ENCODE results near the gene C1orf87. TPM values are rescaled to one million over a fixed set of nuclear protein-coding genes. Genes with fewer than 3 reads are reported as not detected.

The C1orf87 gene
- total RNA-seq, 1 donor from 2014 or later = not detected

DNA sequence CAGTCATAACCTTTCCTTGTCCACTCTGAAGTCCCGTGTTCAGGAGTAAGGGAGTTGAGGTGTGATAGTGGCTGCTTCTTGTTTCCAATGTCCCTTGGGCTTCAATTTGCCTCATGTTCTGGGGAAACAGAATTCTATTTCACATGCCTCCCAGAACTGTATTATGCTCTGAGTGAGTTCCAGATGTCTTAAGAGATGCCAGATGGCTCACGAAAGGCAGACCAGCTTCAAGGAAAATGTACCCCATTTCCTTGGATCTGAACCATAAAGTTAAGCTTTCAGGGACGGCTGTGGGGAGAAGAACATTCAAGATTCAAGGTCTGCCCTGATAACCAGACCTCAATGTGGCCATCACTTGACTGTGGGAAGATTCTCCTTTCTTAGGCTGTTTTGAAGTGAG lies 42.4 kb downstream of the C1orf87 start:
- Mint-ChIP-seq H3K4me3 (no peak overlapping the region), H3K4me1 (no peaks in the 10 kb centered on the region), H3K9me3 (no peaks in the 10 kb centered on the region), H3K27me3 (peaks cover 8% of the 10 kb centered on the region), H3K36me3 (ENCODE audit: low read depth) (no peaks in the 10 kb centered on the region), H3K27ac (no peak overlapping the region)
- TF ChIP-seq, protein P1, sequence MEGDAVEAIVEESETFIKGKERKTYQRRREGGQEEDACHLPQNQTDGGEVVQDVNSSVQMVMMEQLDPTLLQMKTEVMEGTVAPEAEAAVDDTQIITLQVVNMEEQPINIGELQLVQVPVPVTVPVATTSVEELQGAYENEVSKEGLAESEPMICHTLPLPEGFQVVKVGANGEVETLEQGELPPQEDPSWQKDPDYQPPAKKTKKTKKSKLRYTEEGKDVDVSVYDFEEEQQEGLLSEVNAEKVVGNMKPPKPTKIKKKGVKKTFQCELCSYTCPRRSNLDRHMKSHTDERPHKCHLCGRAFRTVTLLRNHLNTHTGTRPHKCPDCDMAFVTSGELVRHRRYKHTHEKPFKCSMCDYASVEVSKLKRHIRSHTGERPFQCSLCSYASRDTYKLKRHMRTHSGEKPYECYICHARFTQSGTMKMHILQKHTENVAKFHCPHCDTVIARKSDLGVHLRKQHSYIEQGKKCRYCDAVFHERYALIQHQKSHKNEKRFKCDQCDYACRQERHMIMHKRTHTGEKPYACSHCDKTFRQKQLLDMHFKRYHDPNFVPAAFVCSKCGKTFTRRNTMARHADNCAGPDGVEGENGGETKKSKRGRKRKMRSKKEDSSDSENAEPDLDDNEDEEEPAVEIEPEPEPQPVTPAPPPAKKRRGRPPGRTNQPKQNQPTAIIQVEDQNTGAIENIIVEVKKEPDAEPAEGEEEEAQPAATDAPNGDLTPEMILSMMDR (IDR thresholded peaks at IDR 0.05) = no peak
- intact Hi-C loops (cut with micrococcal nuclease) = no loop called here
- no peak for ATAC-seq (ENCODE audit: low read depth)
- no peak for DNase-seq
- ChIA-PET CTCF (no interaction called here), POLR2A (no interaction called here)

DNA sequence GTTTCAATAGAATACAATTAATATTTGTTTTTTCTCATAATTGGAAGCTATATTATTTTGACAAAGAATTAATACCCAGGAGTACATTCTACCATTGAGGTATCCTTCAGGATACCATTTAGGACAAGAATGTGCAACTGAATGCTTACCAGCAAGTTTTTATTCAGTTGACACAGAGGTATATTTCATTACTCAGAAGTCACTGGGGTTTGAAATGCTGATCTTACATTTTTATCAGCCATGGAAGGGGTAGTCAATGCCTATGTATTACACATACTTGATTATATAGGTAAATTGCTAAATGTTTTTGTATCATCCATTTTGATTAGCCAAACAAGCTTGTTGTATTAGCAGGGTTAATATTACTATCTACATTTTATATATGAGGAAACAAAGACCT lies 48.0 kb downstream of the C1orf87 start:
- intact Hi-C loops (cut with micrococcal nuclease) = no loop called here
- H3K9me3 Mint-ChIP-seq = no peaks in the 10 kb centered on the region
- TF ChIP-seq, protein P1 (IDR thresholded peaks at IDR 0.05) = no peak
- peaks cover 10% of the 10 kb centered on the region for H3K27me3 Mint-ChIP-seq
- no peaks in the 10 kb centered on the region for H3K36me3 Mint-ChIP-seq (ENCODE audit: low read depth)
- ATAC-seq (ENCODE audit: low read depth) = no peak
- no peak overlapping the region for H3K4me3 Mint-ChIP-seq
- ChIA-PET CTCF (no interaction called here), POLR2A (no interaction called here)
- H3K27ac Mint-ChIP-seq = no peak overlapping the region
- H3K4me1 Mint-ChIP-seq = no peaks in the 10 kb centered on the region
- no peak for DNase-seq

DNA sequence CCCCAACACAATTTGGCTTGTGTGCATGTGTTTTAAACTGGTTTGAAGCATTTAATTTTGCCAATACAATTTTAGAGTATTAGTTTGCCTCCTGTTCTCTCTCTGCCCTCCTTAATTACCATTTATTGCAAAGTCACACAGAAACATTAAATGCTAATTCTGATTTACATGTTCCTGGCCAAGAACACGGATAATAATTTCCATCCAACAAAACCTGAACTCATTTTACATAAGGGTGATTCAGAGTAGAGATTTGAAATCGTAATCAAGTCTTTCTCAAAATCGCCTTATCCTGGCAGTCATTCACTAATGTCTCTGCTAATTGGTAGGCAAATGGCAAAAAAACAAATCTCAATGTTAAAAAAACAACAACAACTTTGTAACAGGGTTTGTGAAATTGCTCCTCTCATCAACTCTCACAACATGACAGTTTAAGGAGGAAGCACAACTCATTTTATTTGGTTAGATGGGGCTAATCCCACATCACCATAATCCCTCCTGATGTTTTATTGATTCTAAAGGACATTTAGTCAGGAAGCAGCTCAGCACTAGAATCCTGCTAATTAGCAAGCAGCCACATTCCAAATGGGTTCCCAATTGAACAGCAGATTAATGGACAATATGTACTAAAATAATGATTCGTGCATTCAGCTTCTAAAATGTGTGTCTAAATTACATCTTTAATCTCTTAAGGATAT lies 55.9 kb downstream of the C1orf87 start:
- DNase-seq (no peak), ATAC-seq (ENCODE audit: low read depth) (no peak)
- TF ChIP-seq, protein P1 (IDR thresholded peaks at IDR 0.05) = no peak
- Mint-ChIP-seq H3K36me3 (ENCODE audit: low read depth) (no peaks in the 10 kb centered on the region), H3K27ac (no peak overlapping the region), H3K4me1 (no peaks in the 10 kb centered on the region), H3K27me3 (peaks cover 7% of the 10 kb centered on the region), H3K9me3 (peaks cover 4% of the 10 kb centered on the region), H3K4me3 (no peak overlapping the region)
- CTCF ChIA-PET = no interaction called here
- intact Hi-C loops (cut with micrococcal nuclease) = no loop called here
- POLR2A ChIA-PET = no interaction called here

DNA sequence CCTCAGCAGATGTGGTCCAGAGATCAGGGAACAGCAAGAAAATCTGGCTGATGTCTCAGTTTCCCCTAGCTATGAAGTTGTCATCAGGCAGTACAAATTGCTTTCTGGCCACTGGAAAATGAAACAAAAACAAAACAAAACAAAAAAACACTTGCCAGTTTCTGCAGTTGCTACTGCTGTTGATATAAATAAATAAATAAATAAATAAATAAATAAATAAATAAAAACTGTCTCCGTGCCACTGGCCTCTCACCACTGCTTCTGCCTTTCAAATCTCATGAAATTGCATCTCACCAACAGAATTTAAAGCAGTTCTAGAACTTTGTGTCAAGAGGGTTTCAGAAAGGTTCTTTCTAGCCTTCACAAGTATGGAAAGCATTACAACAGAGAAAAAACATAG lies 62.9 kb downstream of the C1orf87 start:
- Mint-ChIP-seq H3K27ac (no peak overlapping the region), H3K36me3 (ENCODE audit: low read depth) (no peaks in the 10 kb centered on the region), H3K4me3 (no peak overlapping the region), H3K27me3 (peaks cover 5% of the 10 kb centered on the region), H3K9me3 (no peaks in the 10 kb centered on the region), H3K4me1 (no peaks in the 10 kb centered on the region)
- TF ChIP-seq, protein P1 (IDR thresholded peaks at IDR 0.05) = no peak
- ChIA-PET CTCF (no interaction called here), POLR2A (no interaction called here)
- ATAC-seq (ENCODE audit: low read depth) = no peak
- intact Hi-C loops (cut with micrococcal nuclease) = no loop called here
- no peak for DNase-seq

DNA sequence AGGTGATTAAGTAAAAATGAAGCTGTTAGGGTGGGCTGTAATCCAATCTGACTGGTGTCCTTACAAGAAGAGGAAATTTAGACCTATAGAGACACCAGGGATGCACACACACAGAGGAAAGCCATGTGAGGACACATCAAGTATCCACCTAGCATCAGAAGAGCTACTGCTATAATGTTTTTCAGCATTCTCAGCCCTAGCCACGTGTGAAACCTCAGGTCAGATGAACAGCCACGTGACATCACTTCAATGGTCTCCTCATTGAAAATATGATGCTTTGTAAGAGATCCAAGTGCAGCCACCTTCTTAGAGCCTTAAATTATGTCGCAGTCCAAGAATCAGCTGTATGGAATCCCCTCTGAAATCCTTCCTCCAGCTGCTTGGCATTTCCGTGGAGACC lies 65.1 kb downstream of the C1orf87 start:
- peaks cover 2% of the 10 kb centered on the region for H3K27me3 Mint-ChIP-seq
- no peak for ATAC-seq (ENCODE audit: low read depth)
- no peak overlapping the region for H3K4me3 Mint-ChIP-seq
- TF ChIP-seq, protein P1 (IDR thresholded peaks at IDR 0.05) = no peak
- DNase-seq = no peak
- H3K36me3 Mint-ChIP-seq (ENCODE audit: low read depth) = no peaks in the 10 kb centered on the region
- intact Hi-C loops (cut with micrococcal nuclease) = no loop called here
- H3K4me1 Mint-ChIP-seq = no peaks in the 10 kb centered on the region
- CTCF ChIA-PET = no interaction called here
- POLR2A ChIA-PET = no interaction called here
- H3K9me3 Mint-ChIP-seq = no peaks in the 10 kb centered on the region
- H3K27ac Mint-ChIP-seq = no peak overlapping the region

Data from activated B cell treated with CpG ODN at 0.5 μM for 24 hours (primary cell).